Fibroblast of lung (primary cell): ENCODE results near the gene DIP2A.

Source experiments
- CTCF ChIP-seq, 2 donors: IDR thresholded peaks in 1 of 2; conservative IDR thresholded peaks in 1 of 2; 1 replicate in 1 of 2; 2 replicates in 1 of 2; pipeline ENCODE4 v1.5.1; 2011 to 2012; ENCODE audit warnings: low read length in 2 of 2, control low read depth in 1 of 2, inconsistent platforms in 1 of 2, low read depth in 1 of 2, mild to moderate bottlenecking in 1 of 2
- EZH2 ChIP-seq: IDR thresholded peaks from 2 replicates; pipeline ENCODE4 v1.5.1; 2012; ENCODE audit warnings: low read length, control low read depth, mild to moderate bottlenecking; ENCODE audit errors: missing control alignments

- no peak for TF ChIP-seq CTCF (conservative IDR thresholded peaks at IDR 0.05 in 1 of 2, IDR thresholded peaks at IDR 0.05 in 1 of 2; ENCODE audit: low read depth in 1 of 2, low read length in 2 of 2)
- no peak for TF ChIP-seq EZH2
Observed at GRCh38 chr21:46606427-46606813, 147.7 kb downstream of the DIP2A start.
